Cardiac muscle cell (in vitro differentiated cells and primary cell): ENCODE data around the gene DLK2. TPM values are rescaled to one million over a fixed set of nuclear protein-coding genes. Genes with fewer than 3 reads are reported as not detected.
"Not testable (repeated sequence)": the region's sequence is repeated elsewhere in the genome, so short reads cannot be mapped to it uniquely, and the experiment has no call there.

Experiments used
- DNase-seq, 2 donors: peaks; one replicate each; pipeline versions ENCODE4 v3.0.0 to v3.0.0-alpha.2; 2010 to 2017; ENCODE audit warnings: low read depth in 1 of 2, low spot score in 1 of 2
- H3K27ac ChIP-seq: fragments of 200-600 bp; sonication (generic); 2 replicates; pipeline ENCODE4 v1.5.1; 2016
- H3K27me3 ChIP-seq: fragments of 200-600 bp; sonication (generic); 2 replicates; pipeline ENCODE4 v1.6.0; 2016; ENCODE audit warnings: control low read depth
- H3K36me3 ChIP-seq: fragments of 200-600 bp; sonication (generic); 2 replicates; pipeline ENCODE4 v1.5.1; 2016; ENCODE audit warnings: control low read depth
- H3K4me1 ChIP-seq: fragments of 200-600 bp; sonication (generic); 2 replicates; pipeline ENCODE4 v1.8.1; 2017; ENCODE audit warnings: low read depth, mild to moderate bottlenecking, mixed run types
- H3K4me3 ChIP-seq: fragments of 200-600 bp; sonication (generic); 2 replicates; pipeline ENCODE4 v1.5.1; 2016; ENCODE audit warnings: mild to moderate bottlenecking
- H3K9me3 ChIP-seq: fragments of 200-600 bp; sonication (generic); 2 replicates; pipeline ENCODE4 v1.5.1; 2017; ENCODE audit warnings: low read depth, mild to moderate bottlenecking, control low read depth
- CTCF ChIP-seq: IDR thresholded peaks from 2 replicates; pipeline ENCODE4 v1.5.1; 2012; ENCODE audit warnings: low read depth, mild to moderate bottlenecking, low read length
- polyA plus RNA-seq: library from polyadenylated mRNA; unstranded; fragments of >200 nt; fragmentation: Nextera tagmentation; extraction: Ambion mirVana; gene quantifications from 2 replicates; pipeline ENCODE4 v1.2.1, GENCODE V29; 2016
- total RNA-seq: library from RNA; depleted of rRNA; stranded (reverse); fragments of >200 nt; gene quantifications from 2 replicates; pipeline ENCODE4 v1.2.3, GENCODE V29; 2016

The DLK2 gene
- total and polyA plus RNA-seq, 2 experiments from 2014 or later = 4.4 to 5.0 TPM

- Histone ChIP-seq H3K9me3 (no peaks in the 10 kb centered on the region), H3K4me3 (no peak overlapping the region), H3K36me3 (no peaks in the 10 kb centered on the region), H3K27me3 (peaks cover 5% of the 10 kb centered on the region), H3K4me1 (no peaks in the 10 kb centered on the region), H3K27ac (no peak overlapping the region)
- no peak for DNase-seq
- no peak for TF ChIP-seq CTCF
Measured at GRCh38 chr6:43420012-43420709, 35.2 kb downstream of the DLK2 start.

GRCh38 chr6:43416935-43417334 is 38.4 kb downstream of the DLK2 start:
- no peak for DNase-seq
- Histone ChIP-seq H3K4me3 (no peak overlapping the region), H3K27me3 (peaks cover 5% of the 10 kb centered on the region), H3K27ac (no peak overlapping the region), H3K4me1 (no peaks in the 10 kb centered on the region), H3K9me3 (no peaks in the 10 kb centered on the region), H3K36me3 (no peaks in the 10 kb centered on the region)
- no peak for TF ChIP-seq CTCF

- not testable (repeated sequence) for DNase-seq, H3K27me3 ChIP-seq, H3K4me3 ChIP-seq, H3K4me1 ChIP-seq, H3K9me3 ChIP-seq, H3K27ac ChIP-seq, H3K36me3 ChIP-seq
Measured at GRCh38 chr6:43415275-43415674, 40.1 kb downstream of the DLK2 start.

DNA sequence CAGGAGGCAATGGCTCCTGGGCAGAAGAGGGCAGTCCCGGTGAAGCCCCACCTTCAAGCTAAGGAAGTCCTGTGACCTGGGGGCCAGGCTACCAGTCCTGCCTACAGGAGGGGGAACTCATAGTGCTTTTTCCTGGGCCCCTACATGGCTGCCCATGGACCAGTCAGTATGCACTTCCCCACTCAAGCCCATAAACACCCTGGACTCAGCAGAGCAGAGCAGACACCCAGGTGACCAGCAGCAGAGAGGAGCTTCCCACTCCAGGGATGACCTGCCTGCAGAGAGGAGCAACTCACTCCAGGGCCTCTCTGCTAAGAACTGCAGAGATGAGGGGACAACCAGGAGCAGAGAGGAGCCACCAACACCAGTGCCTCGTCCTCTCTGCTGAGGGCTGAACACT is 42.3 kb downstream of the DLK2 start:
- Histone ChIP-seq H3K36me3 (no peaks in the 10 kb centered on the region), H3K9me3 (no peaks in the 10 kb centered on the region), H3K4me3 (no peak overlapping the region), H3K27ac (no peak overlapping the region), H3K27me3 (peaks cover 5% of the 10 kb centered on the region), H3K4me1 (no peaks in the 10 kb centered on the region)
- no peak for TF ChIP-seq CTCF
- no peak for DNase-seq

DNA sequence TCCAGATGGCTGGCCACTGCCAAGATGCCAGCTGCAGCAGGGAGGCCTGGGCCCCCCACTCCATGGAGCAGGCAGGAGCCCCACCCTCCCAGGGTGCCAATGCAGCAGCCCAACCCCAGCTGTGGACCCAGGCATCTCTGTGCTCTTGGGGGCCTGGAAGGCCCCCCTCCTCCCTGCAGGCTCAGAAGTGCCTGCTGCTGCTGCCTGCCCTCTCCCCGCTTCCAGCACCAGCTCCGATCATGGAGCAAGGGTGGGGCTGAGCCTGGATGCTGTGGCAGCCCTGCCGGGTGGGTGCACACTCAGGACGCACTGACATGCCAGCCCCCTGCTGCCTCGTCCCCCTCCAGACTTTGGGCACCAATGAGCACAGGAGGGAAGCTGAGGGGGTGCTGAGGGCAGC is 42.8 kb downstream of the DLK2 start:
- H3K27ac ChIP-seq = no peak overlapping the region
- no peaks in the 10 kb centered on the region for H3K9me3 ChIP-seq
- no peak for DNase-seq
- no peaks in the 10 kb centered on the region for H3K4me1 ChIP-seq
- TF ChIP-seq CTCF = no peak
- no peak overlapping the region for H3K4me3 ChIP-seq
- H3K27me3 ChIP-seq = peaks cover 3% of the 10 kb centered on the region
- H3K36me3 ChIP-seq = no peaks in the 10 kb centered on the region

- not testable (repeated sequence) for DNase-seq, H3K27me3 ChIP-seq, H3K4me3 ChIP-seq, H3K9me3 ChIP-seq, H3K4me1 ChIP-seq, H3K27ac ChIP-seq, H3K36me3 ChIP-seq
Measured at GRCh38 chr6:43410776-43411175, 44.6 kb downstream of the DLK2 start.
